GM13977 (cell line): Measurements from ENCODE around the gene OCA2.

Source experiments
- DNase-seq: peaks from one replicate; pipeline ENCODE4 v3.0.0; 2012; ENCODE audit warnings: low spot score
- CTCF ChIP-seq: IDR thresholded peaks from 2 replicates; pipeline ENCODE4 v1.5.1; 2012; ENCODE audit warnings: mild to moderate bottlenecking, control low read depth; ENCODE audit not compliant: insufficient read depth; ENCODE audit errors: extremely low read depth, missing control alignments
- in situ Hi-C: fragments of 300-500 bp; cut with MboI; formaldehyde crosslinking; loops from one replicate; pipeline ENCODE4 v1.12.0; 2022; ENCODE audit warnings: low sequenced_read_pairs, low pct_unique_long_range_greater_than_20kb, mixed read lengths, inconsistent platforms; ENCODE audit not compliant: unreplicated experiment

The OCA2 gene

DNA sequence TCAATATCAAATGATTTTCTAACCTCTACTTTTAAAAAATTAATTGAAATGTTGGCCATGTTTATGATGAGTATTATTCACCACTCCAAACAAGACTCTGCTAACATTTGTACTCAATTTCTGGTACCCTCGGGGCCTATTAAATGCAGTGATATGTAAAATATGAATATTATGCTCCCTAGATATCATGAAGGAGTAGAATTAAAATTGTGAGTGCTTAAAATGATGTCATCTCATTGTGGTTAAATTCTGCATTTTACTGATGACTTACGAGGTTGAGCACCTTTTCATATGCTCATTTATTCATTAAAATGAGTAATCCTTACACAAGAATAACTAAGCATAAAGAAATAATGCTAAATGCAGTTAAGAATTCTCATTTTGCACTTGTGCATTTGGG, 159.9 kb downstream of the OCA2 start:
- in situ Hi-C loops = no loop called here
- no peak for DNase-seq
- TF ChIP-seq CTCF = no peak

DNA sequence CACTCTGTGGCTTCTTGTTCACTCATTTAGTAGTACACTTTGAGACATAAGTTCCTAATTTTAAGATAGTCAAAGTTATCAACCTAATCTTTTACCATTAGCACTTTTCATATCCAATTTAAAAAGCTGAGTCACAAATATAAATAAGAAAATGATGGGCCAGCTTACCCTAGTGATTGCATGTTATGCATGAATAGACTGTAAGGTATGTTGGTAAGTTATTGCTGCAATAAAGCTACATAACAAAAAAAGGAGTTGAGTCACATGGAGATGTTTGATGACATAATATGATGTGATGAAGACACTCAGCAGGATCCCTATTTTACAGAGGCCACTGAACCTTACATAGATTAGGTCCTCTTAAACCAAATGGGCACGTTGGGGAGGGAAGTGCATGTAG, 161.3 kb downstream of the OCA2 start:
- in situ Hi-C loops = no loop called here
- no peak for DNase-seq
- TF ChIP-seq CTCF = no peak

- in situ Hi-C loops = no loop called here
- no peak for DNase-seq
These were observed 163.0 kb downstream of the OCA2 start for GRCh38 chr15:27936164-27936563.

GRCh38 chr15:27935328-27935727, 163.8 kb downstream of the OCA2 start:
- no peak for DNase-seq
- no peak for TF ChIP-seq CTCF
- in situ Hi-C loops = no loop called here

More at GRCh38 chr15:27936164-27936563, 163.0 kb downstream of the OCA2 start:
- no peak for TF ChIP-seq CTCF

GRCh38 chr15:27934782-27935181, 164.3 kb downstream of the OCA2 start:
- DNase-seq = no peak
- no peak for TF ChIP-seq CTCF
- in situ Hi-C loops = no loop called here

DNA sequence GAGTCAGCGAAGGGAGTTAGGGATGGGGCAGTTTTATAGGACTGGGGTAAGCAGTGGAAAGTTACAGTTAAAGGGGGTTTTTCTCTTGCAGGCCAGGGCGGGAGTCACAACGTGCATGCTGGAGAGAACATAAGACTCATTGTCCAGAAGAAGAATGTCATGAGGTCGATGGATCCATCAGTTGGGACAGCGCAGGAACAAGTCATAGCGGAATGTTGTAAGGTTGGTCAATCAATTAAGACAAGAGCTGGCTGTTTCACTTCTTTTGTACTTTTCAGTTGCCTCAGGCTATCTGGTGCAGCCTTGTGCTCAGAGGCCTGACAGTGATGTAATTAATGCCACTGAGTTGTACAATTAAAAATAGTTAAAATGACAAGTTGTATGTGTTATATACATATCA, 165.6 kb downstream of the OCA2 start:
- in situ Hi-C loops = no loop called here
- no peak for TF ChIP-seq CTCF
- DNase-seq = no peak

GRCh38 chr15:27932600-27932999, 166.5 kb downstream of the OCA2 start:
- TF ChIP-seq CTCF = no peak
- no peak for DNase-seq
- in situ Hi-C loops = no loop called here
